ACHN (cell line): Measurements from ENCODE around the gene PLSCR3.

Experiments used
- DNase-seq: peaks from one replicate; pipeline ENCODE4 v3.0.0-alpha.2; 2015
- in situ Hi-C: cut with HindIII; loops from 2 replicates; pipeline ENCODE4 v1.10.0; 2017; ENCODE audit warnings: low sequenced_read_pairs, low pct_ligation_motif_present, low pct_unique_long_range_greater_than_20kb

Gene PLSCR3

DNA sequence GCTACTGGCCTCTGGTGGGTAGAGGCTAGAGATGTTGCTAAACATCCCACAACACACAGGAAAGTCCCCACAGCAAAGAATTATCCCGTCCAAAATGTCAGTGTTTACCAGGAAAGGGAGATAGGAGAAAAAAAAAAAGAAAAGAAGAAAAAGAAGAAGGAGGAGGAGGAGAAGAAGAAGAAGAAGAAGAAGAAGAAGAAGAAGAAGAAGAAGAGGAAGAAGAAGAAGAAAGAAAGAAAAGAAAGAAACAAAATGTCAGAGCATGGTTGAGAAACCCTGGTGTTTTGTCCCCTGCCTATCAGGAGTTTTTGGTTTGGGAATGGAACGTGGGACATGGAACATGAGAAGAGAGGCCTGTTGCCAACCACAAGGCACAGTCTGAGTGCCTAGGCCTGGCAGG is 36.9 kb downstream of the PLSCR3 start:
- in situ Hi-C loops = no loop called here
- DNase-seq = no peak

DNA sequence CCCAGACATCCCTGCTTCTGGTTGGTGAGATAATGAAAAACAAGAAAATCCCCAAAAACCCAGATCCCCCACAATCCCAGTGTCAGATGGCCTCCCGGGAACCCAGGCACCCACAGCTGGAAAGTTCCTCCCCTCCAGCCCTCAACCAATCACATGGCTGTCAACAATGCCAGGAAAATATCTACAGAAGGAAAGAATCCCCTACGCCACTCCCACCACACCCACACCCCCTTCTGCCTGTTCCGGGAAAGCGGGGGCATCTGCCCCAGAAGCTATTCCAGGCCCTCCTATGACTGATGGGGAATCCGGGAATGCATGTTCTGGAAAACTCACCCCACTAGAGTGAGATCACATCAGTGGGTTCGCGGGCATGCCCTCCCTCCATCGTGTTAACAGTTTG is 37.6 kb downstream of the PLSCR3 start:
- DNase-seq = no peak
- in situ Hi-C loops = no loop called here

DNA sequence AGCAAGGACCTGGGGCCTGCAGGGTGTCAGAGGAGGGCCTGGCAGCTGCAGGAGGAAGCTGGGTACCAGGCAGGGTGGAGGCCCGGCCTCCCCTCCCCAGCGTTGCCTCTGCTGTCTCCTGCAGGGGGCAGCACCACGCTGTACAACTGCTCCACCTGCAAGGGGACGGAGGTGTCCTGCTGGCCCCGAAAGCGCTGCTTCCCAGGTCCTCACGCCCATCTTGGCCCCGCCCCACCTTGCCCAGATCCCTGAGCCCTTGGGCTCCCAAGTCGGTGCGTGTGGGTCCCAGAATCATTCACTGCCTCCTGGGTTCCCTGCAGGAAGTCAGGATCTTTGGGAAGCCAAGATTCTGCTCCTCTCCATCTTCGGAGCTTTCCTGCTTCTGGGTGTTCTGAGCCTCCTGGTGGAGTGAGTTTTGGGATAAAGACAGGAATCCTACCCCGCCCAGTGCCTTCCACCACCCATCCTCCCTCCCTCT is 38.2 kb downstream of the PLSCR3 start:
- peak; percentile 80 for DNase-seq

DNA sequence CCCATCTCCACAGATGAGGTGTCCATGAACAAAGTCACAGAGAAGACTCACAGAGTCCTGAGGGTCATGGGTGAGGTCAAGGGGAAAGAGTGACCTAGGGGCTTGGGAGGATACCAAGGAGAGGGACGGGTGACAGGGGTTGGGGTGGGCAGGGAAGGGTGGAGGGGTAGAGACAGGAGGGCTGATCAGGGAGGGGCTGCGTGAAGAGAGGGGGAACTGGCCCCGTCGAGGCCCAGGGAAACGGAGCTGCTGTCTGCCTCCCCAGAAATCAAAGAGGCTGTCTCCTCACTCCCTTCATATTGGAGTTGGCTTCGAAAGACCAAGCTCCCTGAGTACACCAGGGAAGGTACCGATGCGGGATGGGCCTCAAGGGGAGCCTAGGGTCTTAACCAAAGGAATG is 38.8 kb downstream of the PLSCR3 start:
- no peak for DNase-seq
- in situ Hi-C loops = no loop called here

More for the DNA sequence above, 38.2 kb downstream of the PLSCR3 start:
- in situ Hi-C loops = no loop called here

DNA sequence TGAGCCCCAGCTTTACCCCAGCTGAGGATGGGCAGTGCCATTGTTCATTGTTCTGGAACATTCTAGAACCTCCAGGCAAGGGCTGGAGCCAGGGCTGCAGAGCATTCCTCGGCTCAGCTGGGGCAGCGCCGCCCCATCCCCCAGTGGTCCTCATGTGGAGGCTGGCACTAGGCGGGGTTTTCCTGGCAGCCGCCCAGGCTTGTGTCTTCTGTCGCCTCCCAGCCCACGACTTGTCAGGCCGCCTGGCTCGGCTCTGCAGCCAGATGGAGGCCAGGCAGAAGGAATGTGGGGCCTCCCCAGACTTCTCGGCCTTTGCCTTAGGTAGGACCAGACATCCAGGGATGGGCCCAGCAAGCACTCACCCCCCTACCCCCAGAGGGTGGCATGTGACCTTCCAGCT is 39.3 kb downstream of the PLSCR3 start, which contains the start of gene TMEM95:
TMEM95 (plus strand) TSS at position 104 of the 400 bp plus-strand sequence; CDS start at position 153, 49 bp downstream.
- in situ Hi-C loops = no loop called here

DNA sequence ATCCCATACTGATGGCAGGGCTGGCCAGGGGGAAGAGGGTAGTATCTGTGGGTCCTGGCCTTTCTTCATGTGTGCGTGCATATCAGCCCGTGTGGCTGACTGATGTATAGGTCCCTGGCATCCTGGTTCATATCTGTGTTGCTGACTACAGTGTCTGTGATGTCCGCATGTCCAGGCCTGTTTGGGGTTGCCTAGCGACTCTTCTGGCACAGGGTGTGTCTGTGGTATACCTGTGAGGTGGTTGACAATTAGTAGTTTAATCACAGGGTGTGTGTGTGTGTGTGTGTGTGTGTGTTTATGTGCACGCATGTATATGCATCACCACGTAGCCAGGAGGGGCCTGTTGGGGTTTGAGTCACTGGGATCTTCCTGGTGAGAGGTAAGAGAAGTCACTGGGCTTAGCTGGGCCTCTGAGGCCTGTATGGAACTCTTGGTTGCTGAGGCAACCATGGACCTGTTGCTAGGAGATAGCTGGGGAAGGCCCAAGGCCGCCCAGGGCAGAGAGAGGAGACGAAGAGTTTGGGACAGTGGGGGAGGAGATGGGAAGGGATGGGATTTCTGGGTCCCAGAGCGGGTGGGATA is 40.0 kb downstream of the PLSCR3 start:
- no peak for DNase-seq
- in situ Hi-C loops = no loop called here

More for the DNA sequence above, 39.3 kb downstream of the PLSCR3 start, which contains the start of gene TMEM95:
- DNase-seq = no peak

DNA sequence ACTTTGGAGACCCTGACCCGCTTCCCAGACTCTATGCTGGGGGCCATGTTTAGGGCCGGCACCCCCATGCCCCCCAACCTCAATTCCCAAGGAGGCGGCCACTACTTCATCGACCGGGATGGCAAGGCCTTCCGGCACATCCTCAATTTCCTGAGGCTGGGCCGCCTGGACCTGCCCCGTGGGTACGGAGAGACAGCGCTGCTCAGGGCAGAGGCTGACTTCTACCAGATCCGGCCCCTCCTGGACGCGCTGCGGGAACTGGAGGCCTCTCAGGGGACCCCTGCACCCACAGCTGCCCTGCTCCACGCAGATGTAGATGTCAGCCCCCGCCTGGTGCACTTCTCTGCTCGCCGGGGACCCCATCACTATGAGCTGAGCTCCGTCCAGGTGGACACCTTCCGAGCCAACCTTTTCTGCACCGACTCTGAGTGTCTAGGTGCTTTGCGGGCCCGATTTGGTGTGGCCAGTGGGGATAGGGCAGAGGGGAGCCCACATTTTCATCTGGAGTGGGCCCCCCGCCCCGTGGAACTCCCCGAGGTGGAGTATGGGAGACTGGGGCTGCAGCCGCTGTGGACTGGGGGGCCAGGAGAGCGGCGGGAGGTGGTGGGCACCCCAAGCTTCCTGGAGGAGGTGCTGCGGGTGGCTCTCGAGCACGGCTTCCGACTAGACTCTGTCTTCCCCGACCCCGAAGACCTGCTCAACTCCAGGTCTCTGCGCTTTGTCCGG is 41.3 kb downstream of the PLSCR3 start:
- DNase-seq = no peak
- in situ Hi-C loops = no loop called here

DNA sequence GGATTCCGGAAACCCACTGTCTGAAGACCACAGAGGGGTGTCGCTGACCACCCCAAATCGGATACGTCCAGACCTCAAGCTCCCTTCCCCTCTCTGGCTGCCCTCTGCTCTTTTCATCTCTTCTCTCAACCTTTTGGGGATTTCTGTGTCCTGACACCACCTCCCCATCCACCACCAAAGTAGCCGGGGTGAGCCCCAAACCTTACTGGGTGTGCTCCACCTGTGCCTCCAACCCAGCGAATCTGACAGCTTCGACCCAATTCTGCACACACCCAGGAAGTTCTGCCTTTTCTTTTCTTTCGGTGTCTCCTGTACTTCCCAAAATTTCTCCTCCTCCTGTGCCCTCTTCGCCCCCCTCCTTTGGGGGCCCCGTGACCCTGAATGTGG is 41.8 kb downstream of the PLSCR3 start:
- in situ Hi-C loops = no loop called here

DNA sequence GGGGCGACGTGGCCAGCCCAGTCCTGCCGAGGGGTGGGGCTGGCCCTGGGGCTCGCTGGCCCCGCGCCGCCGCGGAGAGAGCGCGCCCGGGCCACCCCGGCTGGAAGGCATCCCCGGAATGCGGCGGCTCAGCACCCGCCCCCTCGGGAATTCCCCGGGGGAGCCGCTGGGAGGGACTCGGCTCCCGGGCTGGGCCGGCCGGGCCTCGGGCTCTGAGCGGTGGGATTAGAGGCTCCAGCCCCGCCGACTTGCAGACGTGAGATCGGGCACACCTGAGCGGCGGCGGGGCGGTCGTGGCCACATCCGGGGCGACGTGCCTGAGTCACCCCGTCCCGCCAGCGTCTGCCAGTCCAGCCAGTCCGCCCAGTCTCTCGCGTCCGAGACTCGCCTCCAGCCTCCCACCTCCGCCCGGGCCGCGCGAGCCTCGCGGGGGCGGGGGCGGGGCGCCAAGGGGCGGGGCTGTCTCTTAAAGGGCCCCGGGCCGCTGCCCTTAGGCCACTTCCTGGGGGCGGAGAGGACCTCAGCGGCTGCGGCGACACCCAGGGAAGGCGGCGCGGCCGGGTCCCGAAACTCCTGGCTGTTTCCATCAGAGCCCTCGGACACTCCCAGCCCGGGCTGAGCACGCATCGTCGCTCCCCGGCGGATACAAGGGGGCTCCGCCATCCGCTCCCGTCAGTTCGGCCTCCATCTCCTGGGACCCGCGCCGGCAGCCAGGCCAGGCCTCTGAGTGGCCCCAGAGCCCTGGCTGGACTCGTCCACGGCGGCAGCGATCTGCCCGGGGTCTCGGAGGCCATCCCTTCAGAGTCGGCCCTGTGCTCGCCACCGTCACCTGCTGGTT is 42.4 kb downstream of the PLSCR3 start, which contains the start of gene KCTD11:
KCTD11 (plus strand) TSS at position 498 of the 838 bp plus-strand sequence.
- peak; percentile 94 for DNase-seq
- in situ Hi-C loops = no loop called here

More for the DNA sequence above, 41.8 kb downstream of the PLSCR3 start:
- no peak for DNase-seq

DNA sequence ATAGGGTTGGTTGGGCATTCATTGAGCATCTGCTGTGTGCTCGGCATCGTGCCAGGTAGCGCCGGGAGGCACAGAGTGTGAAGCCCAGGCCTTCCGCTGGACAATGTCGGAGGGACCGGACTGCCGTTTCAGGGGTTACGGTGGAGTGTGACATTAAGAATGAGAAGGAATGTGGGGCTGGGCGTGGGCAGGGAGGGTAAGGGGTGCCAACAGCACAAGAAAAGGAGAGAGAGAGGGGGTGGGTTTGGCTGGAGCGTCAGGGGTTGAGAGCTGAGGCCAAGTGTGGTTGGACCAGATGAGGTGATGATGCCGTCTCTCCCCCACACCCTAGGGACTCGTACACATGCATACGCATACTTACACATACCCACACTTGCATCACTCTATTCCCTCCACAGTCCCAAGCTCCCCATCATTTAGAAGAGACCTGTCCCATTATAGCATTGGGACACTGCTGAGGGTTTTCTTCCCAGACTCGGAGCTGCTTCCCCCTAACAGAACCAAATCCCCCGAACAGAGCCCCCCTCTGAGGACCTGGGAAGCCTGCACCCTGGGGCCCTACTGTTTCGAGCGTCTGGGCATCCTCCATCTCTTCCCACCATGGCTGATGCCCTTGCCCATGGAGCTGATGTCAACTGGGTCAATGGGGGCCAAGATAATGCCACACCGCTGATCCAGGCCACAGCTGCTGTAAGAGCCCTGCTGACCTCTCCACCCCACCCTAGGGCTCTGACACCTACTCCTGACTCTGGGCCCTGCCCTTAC is 45.7 kb downstream of the PLSCR3 start:
- in situ Hi-C loops = no loop called here
- no peak for DNase-seq

DNA sequence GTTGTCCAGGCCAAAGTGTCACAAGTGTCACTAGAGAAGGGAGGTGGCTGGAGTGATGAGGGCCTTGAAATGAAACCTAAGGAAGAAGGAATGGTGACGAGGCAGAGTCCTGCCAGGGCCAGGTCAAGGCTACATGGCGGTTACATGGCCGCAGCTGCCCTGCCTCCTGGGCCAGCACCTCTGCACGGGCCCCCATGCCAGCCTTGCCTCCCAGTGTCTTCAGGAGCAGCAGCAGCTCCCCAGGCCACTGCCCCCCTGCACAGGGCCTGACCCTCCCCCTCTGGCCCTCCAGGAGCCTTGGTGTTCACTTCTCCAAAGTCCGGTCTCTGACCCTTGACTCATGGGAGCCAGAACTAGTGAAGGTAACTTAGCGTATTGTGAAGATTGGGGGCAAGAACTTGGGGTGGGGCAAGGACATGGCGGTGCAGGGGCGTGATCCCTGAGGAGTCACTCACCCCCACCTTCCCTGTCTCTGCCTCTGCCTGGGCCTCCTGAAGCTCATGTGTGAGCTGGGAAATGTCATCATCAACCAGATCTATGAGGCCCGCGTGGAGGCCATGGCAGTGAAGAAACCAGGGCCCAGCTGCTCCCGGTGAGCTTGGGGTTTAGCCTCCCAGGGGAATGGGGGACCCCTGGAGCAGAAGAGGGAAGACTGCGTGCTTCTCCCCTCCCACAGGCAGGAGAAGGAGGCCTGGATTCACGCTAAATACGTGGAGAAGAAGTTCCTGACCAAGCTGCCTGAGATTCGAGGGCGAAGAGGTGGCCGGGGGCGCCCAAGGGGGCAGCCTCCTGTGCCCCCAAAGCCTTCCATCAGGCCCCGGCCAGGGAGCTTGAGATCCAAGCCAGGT is 46.5 kb downstream of the PLSCR3 start:
- DNase-seq = no peak
- in situ Hi-C loops = no loop called here

DNA sequence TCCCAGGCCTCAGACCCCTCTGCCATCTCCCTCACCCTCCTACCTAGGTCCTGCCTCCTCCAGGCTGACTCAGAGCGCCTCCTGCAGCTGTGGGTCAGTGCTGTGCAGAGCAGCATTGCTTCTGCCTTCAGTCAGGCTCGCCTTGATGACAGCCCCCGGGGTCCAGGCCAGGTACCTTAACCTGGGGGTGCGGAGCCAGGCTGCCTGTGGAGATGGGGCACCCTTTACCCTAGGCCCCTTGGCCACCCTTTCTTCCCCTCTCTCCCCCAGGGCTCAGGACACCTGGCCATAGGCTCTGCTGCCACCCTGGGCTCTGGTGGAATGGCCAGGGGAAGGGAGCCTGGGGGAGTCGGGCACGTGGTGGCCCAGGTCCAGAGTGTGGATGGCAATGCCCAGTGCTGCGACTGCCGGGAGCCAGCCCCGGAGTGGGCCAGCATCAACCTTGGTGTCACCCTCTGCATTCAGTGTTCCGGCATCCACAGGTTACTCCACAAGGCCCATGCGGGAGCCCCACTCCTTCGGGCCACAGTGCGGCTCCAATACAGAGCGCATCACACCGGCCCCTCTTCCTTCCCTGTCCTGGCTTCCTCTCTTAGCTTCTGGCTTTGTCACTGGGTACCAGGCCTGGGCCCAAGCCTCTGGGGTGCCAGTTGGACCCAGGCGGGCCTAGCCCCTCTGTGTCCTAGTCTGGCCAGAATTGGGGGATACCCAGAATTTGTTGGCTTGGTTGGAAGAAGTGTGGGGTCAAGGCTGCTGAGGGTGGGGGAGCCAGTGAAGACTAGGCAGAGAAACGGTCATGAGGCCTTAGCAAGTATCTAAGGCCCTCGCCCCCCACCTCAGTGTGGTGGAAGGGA is 47.3 kb downstream of the PLSCR3 start:
- DNase-seq = no peak
- in situ Hi-C loops = no loop called here

DNA sequence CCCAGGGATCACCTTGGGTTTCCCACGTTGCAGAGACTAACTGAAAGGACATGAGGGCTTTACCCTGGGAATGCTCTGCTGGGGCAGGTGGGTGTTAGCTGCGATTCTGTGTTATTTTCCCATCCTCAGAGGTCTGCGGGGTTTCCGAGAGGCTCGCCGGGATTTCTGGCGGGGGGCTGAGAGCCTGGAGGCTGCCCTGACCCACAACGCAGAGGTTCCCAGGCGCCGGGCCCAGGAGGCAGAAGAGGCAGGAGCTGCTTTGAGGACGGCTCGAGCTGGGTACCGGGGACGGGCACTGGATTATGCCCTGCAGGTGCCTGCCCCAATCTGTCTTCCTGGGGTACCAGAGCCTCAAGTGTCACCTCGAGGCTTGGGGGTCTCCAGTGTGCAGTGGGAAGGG is 51.1 kb downstream of the PLSCR3 start:
- no peak for DNase-seq
- in situ Hi-C loops = no loop called here

DNA sequence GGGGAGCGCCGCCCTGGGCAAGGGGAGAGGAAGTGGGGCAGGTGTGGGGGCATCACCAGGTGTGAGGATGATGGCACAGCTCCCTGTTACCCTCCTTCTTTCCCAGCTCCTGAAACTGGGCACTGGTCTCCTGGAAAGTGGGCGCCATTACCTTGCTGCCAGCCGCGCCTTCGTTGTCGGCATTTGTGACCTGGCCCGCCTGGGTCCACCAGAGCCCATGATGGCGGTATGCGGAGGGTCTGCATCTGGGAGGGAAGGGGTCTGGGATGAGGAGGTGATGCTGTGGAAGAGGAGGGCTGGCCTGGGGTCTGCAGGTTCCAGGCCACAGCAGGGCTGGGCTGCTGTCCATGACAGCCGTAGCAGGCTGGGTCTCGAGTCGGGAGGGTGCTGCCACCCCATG is 52.5 kb downstream of the PLSCR3 start:
- in situ Hi-C loops = no loop called here
- DNase-seq = no peak

DNA sequence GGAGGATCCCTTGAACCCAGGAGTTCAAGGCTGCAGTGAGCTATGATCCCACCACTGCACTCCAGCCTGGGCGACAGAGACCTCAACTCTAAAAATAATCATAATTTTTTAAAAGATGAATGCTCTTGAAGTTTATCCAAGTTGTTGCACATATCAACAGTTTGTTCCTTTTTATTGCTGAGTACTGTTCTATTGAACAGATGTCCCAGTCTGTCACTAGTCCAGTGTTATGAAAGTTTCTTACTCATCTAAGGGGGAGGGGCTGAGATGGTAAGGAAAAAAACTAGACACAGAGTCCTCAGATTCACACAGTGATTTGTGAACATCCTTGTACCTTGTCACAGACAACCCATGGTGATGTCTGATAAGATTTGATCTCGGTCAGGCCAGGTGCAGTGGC is 54.1 kb downstream of the PLSCR3 start:
- no peak for DNase-seq
- in situ Hi-C loops = no loop called here
